NB4 (cell line): ENCODE results near the gene COG5.

Experiments
- POLR2A ChIP-seq: IDR thresholded peaks from 2 replicates; pipeline ENCODE4 v1.6.1; 2011; ENCODE audit warnings: mild to moderate bottlenecking; ENCODE audit not compliant: insufficient read length; ENCODE audit errors: extremely low read depth
- TF ChIP-seq, protein P1 (sequence below): IDR thresholded peaks from one replicate; pipeline ENCODE4 v1.5.1; 2012; ENCODE audit warnings: low read depth, low read length

DNA sequence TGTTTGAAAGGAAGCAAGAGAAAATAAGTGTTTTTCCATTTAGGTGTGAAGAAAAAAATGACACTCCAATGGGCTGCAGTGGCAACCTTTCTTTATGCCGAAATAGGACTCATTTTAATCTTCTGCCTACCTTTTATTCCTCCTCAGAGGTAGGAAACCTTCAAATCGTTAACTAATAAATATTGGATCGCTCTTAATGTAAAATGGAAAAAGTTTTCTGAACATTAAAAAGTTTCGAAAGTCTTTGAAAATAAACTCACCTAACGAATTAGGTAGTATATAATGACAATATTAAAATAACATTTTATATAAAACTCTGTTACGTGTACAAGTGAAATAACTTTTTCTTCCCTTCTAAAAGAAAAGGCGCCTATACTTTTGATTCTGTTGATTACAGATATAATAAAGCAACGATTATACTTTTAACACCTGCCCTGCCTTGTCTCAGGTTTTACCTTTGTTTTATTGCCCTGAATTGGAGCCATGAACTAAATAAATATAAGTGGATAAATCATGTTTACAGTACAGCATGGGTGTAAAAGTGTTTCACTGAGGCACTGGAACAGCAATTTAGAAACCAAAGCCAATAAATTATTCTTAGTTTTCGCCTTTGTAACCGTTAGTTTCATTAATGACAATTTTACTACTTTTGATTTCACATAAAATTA lies 17.1 kb upstream of the COG5 start:
- TF ChIP-seq, protein P1, sequence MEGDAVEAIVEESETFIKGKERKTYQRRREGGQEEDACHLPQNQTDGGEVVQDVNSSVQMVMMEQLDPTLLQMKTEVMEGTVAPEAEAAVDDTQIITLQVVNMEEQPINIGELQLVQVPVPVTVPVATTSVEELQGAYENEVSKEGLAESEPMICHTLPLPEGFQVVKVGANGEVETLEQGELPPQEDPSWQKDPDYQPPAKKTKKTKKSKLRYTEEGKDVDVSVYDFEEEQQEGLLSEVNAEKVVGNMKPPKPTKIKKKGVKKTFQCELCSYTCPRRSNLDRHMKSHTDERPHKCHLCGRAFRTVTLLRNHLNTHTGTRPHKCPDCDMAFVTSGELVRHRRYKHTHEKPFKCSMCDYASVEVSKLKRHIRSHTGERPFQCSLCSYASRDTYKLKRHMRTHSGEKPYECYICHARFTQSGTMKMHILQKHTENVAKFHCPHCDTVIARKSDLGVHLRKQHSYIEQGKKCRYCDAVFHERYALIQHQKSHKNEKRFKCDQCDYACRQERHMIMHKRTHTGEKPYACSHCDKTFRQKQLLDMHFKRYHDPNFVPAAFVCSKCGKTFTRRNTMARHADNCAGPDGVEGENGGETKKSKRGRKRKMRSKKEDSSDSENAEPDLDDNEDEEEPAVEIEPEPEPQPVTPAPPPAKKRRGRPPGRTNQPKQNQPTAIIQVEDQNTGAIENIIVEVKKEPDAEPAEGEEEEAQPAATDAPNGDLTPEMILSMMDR: no peak
- no peak for TF ChIP-seq POLR2A
